GM18526 (cell line): ENCODE results near the gene PCDHAC1.

ENCODE experiments used
- POLR2A ChIP-seq: IDR thresholded peaks from 3 replicates; pipeline ENCODE4 v1.6.1; 2011; ENCODE audit not compliant: insufficient read length; ENCODE audit errors: extremely low read depth

PCDHAC1 gene, protein sequence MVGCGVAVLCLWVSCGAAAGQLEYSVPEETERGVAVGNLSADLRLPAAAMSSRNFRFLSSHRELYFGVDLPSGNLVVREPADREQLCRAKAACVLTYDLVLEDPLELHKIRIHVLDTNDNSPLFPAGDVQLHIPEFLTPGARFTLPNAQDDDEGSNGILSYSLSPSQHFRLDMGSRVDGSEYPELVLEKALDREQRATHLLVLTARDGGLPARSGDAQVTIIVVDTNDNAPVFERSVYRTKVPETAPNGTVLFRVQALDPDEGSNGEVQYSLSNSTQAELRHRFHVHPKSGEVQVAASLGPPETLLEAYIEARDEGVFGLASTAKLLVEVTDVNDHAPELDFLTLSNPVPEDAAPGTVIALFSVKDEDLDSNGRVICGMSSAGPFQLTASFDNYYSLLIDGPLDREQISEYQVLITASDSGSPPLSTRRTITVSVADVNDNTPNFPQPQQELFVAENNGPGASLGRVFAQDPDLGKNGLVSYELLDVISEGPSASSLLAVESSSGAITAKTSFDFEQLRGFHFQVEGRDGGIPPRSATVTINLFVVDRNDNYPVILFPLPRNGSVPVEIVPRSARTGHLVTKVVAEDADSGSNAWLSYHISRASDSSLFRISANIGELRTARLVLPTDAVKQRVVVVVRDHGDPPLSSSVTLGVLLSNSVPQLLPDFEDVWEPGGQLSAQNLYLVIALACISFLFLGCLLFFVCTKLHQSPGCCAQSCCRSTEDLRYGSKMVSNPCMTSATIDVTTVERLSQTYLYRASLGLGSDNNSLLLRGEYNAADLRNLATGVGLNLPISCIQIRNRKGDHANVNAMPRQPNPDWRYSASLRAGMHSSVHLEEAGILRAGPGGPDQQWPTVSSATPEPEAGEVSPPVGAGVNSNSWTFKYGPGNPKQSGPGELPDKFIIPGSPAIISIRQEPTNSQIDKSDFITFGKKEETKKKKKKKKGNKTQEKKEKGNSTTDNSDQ

GRCh38 chr5:140925806-140926442 is at the start of gene PCDHAC1:
Gene PCDHAC1, plus strand, starts transcription at chr5:140926299. Its CDS starts 594 bp downstream, at chr5:140926893.
- TF ChIP-seq POLR2A: no peak

DNA sequence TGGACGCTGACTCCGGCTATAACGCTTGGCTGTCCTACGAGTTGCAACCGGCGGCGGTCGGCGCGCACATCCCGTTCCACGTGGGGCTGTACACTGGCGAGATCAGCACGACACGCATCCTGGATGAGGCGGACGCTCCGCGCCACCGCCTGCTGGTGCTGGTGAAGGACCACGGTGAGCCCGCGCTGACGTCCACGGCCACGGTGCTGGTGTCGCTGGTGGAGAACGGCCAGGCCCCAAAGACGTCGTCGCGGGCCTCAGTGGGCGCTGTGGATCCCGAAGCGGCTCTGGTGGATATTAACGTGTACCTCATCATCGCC is 48.9 kb upstream of the PCDHAC1 start:
- TF ChIP-seq POLR2A: no peak

GRCh38 chr5:140881889-140882590 is 44.1 kb upstream of the PCDHAC1 start, which contains the start of gene PCDHA13:
Gene PCDHA13, plus strand, starts transcription at chr5:140882124. Its CDS starts 145 bp downstream, at chr5:140882269.
- TF ChIP-seq POLR2A: no peak

DNA sequence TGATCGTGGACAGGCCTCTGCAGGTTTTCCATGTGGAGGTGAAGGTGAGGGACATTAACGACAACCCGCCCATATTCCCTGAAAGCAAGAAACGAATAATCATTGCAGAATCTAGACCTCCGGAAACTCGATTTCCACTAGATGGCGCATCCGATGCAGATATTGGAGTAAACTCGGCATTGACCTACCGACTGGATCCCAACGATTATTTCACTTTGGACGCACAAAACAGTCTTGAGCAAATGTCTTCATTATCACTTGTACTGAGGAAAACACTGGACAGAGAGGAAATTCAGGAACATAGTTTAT is 43.6 kb upstream of the PCDHAC1 start:
- TF ChIP-seq POLR2A: no peak

- TF ChIP-seq POLR2A: no peak
Measured at GRCh38 chr5:140883373-140883772, 42.7 kb upstream of the PCDHAC1 start.

DNA sequence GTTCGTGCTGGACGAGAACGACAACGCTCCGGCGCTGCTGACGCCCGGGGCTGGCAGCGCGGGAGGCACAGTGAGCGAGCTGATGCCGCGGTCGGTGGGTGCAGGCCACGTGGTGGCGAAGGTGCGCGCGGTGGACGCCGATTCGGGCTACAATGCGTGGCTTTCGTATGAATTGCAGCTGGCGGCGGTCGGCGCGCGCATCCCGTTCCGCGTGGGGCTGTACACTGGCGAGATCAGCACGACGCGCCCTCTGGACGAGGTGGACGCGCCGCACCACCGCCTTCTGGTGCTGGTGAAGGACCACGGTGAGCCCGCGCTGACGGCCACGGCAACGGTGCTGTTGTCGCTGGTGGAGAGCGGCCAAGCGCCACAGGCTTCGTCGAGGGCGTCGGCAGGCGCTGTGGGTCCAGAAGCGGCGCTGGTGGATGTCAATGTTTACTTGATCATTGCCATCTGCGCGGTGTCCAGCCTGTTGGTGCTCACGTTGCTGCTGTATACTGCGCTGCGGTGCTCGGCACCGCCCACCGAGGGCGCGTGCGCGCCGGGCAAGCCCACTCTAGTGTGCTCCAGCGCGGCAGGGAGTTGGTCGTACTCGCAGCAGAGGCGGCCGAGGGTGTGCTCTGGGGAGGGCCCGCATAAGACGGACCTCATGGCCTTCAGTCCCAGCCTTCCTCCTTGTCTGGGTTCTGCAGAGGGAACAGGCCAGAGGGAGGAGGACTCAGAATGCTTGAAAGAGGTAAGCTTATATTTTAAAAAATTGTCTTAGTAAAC is 42.0 kb upstream of the PCDHAC1 start:
- no peak for TF ChIP-seq POLR2A

- TF ChIP-seq POLR2A: no peak
Measured at GRCh38 chr5:140916325-140916724, 9.8 kb upstream of the PCDHAC1 start.

DNA sequence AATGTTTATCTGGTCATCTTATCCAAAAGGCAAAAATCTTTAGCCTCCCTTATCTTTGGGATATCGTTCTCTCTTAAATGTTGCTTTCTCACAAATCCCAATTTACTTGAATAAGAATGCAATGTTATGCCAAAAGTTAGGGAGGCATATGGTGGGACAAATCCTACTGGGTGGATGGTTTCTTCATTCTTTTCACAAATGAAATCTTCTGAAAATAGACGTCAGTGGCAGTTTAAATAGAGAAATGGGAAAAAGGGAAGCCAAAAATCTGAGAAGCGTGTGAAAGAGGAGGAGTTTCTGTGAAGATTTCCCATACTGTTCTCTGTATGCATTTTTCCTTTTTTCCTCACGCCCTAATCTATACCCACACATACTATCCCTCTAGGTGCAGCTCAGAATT is 2.5 kb upstream of the PCDHAC1 start:
- TF ChIP-seq POLR2A: no peak

DNA sequence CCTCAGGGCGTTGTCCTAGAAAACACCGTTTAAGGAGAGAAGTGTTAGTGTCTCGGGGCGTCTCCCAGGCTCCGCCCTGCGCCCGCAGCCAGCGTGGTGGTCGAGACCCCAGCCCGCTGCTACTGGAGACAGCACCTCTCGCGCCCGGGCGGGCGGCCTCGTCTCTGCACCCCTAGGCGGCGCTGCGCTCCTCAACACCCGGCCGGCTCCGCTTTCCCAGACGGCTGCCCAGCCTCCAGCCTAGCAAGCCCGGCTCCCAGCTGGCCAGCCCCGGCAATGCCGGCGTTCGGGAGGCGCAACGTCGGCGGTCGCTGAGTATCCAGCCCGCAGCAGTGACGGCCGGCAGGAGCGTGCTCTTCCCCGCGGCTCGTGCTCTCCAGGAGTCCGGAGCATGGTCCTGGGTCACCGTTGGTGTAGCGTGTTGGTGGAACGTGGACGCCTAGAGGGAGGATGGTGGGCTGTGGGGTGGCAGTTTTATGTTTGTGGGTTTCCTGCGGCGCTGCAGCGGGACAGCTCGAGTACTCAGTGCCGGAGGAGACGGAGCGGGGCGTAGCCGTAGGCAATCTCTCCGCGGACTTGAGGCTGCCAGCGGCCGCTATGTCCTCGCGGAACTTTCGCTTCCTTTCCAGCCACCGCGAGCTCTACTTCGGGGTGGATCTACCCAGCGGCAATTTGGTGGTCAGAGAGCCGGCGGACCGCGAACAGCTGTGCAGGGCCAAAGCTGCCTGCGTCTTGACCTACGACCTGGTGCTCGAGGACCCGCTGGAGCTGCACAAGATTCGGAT is 536 bp downstream of the PCDHAC1 start:
- no peak for TF ChIP-seq POLR2A

DNA sequence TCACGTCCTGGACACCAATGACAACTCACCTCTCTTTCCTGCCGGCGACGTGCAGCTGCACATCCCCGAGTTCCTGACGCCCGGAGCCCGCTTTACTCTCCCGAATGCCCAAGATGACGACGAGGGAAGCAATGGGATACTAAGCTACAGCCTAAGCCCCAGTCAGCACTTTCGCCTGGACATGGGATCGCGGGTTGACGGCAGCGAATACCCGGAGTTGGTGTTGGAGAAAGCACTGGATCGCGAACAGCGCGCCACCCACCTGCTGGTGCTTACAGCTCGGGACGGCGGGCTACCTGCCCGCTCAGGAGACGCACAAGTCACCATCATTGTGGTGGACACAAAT is 1.1 kb downstream of the PCDHAC1 start:
- TF ChIP-seq POLR2A: no peak

- TF ChIP-seq POLR2A: no peak
Measured at GRCh38 chr5:140934964-140935606, 9.0 kb downstream of the PCDHAC1 start.

DNA sequence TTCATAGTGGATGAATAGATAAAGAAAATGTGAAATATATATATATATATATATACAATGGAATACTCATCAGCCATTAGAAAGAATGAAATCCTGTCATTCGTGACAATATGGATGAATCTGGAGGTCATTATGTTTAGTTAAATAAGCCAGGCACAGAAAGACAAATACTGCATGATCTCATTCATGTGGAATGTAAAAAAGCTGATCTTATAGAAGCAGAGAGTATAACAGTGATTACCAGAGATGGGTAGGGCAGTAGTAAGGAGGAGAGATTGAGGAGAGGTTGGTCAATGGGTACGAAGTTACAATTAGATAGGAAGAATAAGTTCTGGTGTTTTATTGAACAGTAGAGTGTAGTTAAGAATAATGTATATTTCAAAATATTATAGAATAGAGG is 20.5 kb downstream of the PCDHAC1 start:
- TF ChIP-seq POLR2A: no peak

- no peak for TF ChIP-seq POLR2A
Measured at GRCh38 chr5:140951636-140952035, 25.5 kb downstream of the PCDHAC1 start.
